Smooth muscle cell (in vitro differentiated cells): ENCODE measurements around the gene CISD3. TPM values are rescaled to one million over a fixed set of nuclear protein-coding genes. Genes with fewer than 3 reads are reported as not detected.
A peak's percentile ranks its signal among the peaks of the same experiment; 100 is the strongest.

Experiments used
- DNase-seq: peaks from one replicate; lab custom pipeline; 2025; ENCODE audit not compliant: unreplicated experiment; lab: John Stamatoyannopoulos, UW
- H2AFZ ChIP-seq: fragments of 200-600 bp; sonication (generic); 2 replicates; pipeline ENCODE4 v1.6.0; 2016; ENCODE audit warnings: antibody characterized with exemption, low read depth, mild to moderate bottlenecking
- H3F3A ChIP-seq: fragments of 200-600 bp; sonication (generic); 2 replicates; pipeline ENCODE4 v1.6.0; 2017; ENCODE audit warnings: antibody characterized with exemption, low read depth
- H3K27ac ChIP-seq: fragments of 200-600 bp; sonication (generic); 2 replicates; pipeline ENCODE4 v1.5.1; 2016; ENCODE audit warnings: low read depth, mild to moderate bottlenecking
- H3K27me3 ChIP-seq: fragments of 200-600 bp; sonication (generic); 2 replicates; pipeline ENCODE4 v1.6.1; 2016; ENCODE audit warnings: low read depth, mild to moderate bottlenecking
- H3K36me3 ChIP-seq: fragments of 200-600 bp; sonication (generic); 2 replicates; pipeline ENCODE4 v1.5.1; 2016; ENCODE audit warnings: low read depth
- H3K4me1 ChIP-seq: fragments of 200-600 bp; sonication (generic); 2 replicates; pipeline ENCODE4 v1.5.1; 2016; ENCODE audit warnings: low read depth
- H3K4me2 ChIP-seq: fragments of 200-600 bp; sonication (generic); 2 replicates; pipeline ENCODE4 v1.6.0; 2016; ENCODE audit warnings: mild to moderate bottlenecking
- H3K4me3 ChIP-seq: fragments of 200-600 bp; sonication (generic); 2 replicates; pipeline ENCODE4 v1.5.1; 2016; ENCODE audit warnings: mild to moderate bottlenecking
- H3K79me2 ChIP-seq: fragments of 200-600 bp; sonication (generic); 2 replicates; pipeline ENCODE4 v1.6.0; 2016; ENCODE audit warnings: low read depth, mild to moderate bottlenecking
- H3K9ac ChIP-seq: fragments of 200-600 bp; sonication (generic); 2 replicates; pipeline ENCODE4 v1.6.0; 2016; ENCODE audit warnings: low read depth
- H3K9me3 ChIP-seq: fragments of 200-600 bp; sonication (generic); replicated peaks from 2 replicates; pipeline ENCODE4 v1.5.1; 2016; ENCODE audit warnings: low read depth
- H4K20me1 ChIP-seq: fragments of 200-600 bp; sonication (generic); 2 replicates; pipeline ENCODE4 v1.6.0; 2016; ENCODE audit warnings: low read depth
- WGBS: methylation state at CpG from one replicate; pipeline ENCODE4 v1.1.7; 2016; ENCODE audit warnings: low lambda C conversion rate; 5-methylcytosine and 5-hydroxymethylcytosine counted together
- polyA plus RNA-seq: library from polyadenylated mRNA; unstranded; fragments of >200 nt; fragmentation: Nextera tagmentation; extraction: Ambion mirVana; gene quantifications from 2 replicates; pipeline ENCODE4 v1.2.1, GENCODE V29; 2016
- total RNA-seq: library from RNA; depleted of rRNA; stranded (reverse); fragments of >200 nt; gene quantifications from 2 replicates; pipeline ENCODE4 v1.2.3, GENCODE V29; 2014
- TF ChIP-seq, protein P1 (sequence below): fragments of 200-600 bp; sonication (generic); IDR thresholded peaks from 2 replicates; pipeline ENCODE4 v1.5.1; 2017; ENCODE audit warnings: borderline replicate concordance, mild to moderate bottlenecking, antibody characterized with exemption; ENCODE audit not compliant: insufficient read depth, poor library complexity, severe bottlenecking

Gene CISD3
- total and polyA plus RNA-seq, 2 experiments from 2014 or later: 1.3 to 15.1 TPM

GRCh38 chr17:38733282-38733981 is 3.3 kb downstream of the CISD3 start:
- H3K27me3 ChIP-seq: no peaks in the 10 kb centered on the region
- H2AFZ ChIP-seq: no peak overlapping the region
- peaks cover 12% of the 10 kb centered on the region for H3F3A ChIP-seq
- TF ChIP-seq, protein P1, sequence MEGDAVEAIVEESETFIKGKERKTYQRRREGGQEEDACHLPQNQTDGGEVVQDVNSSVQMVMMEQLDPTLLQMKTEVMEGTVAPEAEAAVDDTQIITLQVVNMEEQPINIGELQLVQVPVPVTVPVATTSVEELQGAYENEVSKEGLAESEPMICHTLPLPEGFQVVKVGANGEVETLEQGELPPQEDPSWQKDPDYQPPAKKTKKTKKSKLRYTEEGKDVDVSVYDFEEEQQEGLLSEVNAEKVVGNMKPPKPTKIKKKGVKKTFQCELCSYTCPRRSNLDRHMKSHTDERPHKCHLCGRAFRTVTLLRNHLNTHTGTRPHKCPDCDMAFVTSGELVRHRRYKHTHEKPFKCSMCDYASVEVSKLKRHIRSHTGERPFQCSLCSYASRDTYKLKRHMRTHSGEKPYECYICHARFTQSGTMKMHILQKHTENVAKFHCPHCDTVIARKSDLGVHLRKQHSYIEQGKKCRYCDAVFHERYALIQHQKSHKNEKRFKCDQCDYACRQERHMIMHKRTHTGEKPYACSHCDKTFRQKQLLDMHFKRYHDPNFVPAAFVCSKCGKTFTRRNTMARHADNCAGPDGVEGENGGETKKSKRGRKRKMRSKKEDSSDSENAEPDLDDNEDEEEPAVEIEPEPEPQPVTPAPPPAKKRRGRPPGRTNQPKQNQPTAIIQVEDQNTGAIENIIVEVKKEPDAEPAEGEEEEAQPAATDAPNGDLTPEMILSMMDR: no peak
- H3K4me2 ChIP-seq: no peak overlapping the region
- H3K4me1 ChIP-seq: peaks cover 5% of the 10 kb centered on the region
- H3K9me3 ChIP-seq: no peaks in the 10 kb centered on the region
- peaks cover 24% of the 10 kb centered on the region for H4K20me1 ChIP-seq
- no peak overlapping the region for H3K27ac ChIP-seq
- no peak for DNase-seq
- H3K4me3 ChIP-seq: no peak overlapping the region
- no peaks in the 10 kb centered on the region for H3K79me2 ChIP-seq
- no peaks in the 10 kb centered on the region for H3K36me3 ChIP-seq
- 91% methylated on average over 9 of the region's 9 CpGs for WGBS
- H3K9ac ChIP-seq: no peak overlapping the region

- DNase-seq: no peak
- peaks cover 33% of the 10 kb centered on the region for H4K20me1 ChIP-seq
- no peak overlapping the region for H3K4me3 ChIP-seq
- peaks cover 5% of the 10 kb centered on the region for H3K4me1 ChIP-seq
- peaks cover 12% of the 10 kb centered on the region for H3F3A ChIP-seq
- TF ChIP-seq, protein P1: peak; percentile 6
- H2AFZ ChIP-seq: no peak overlapping the region
- H3K9me3 ChIP-seq: no peaks in the 10 kb centered on the region
- H3K79me2 ChIP-seq: no peaks in the 10 kb centered on the region
- H3K9ac ChIP-seq: no peak overlapping the region
- no peak overlapping the region for H3K4me2 ChIP-seq
- no peaks in the 10 kb centered on the region for H3K36me3 ChIP-seq
- H3K27ac ChIP-seq: no peak overlapping the region
- 85% methylated on average over 15 of the region's 15 CpGs for WGBS
- H3K27me3 ChIP-seq: no peaks in the 10 kb centered on the region
Measured at GRCh38 chr17:38733982-38734973, 4.1 kb downstream of the CISD3 start.

- H3K9me3 ChIP-seq: no peaks in the 10 kb centered on the region
- H2AFZ ChIP-seq: no peak overlapping the region
- no peaks in the 10 kb centered on the region for H3K79me2 ChIP-seq
- peak; percentile 27 for DNase-seq
- no peak overlapping the region for H3K4me3 ChIP-seq
- 60% methylated on average over 16 of the region's 23 CpGs for WGBS
- H4K20me1 ChIP-seq: peaks cover 44% of the 10 kb centered on the region
- H3F3A ChIP-seq: peaks cover 11% of the 10 kb centered on the region
- no peak overlapping the region for H3K4me2 ChIP-seq
- no peak overlapping the region for H3K9ac ChIP-seq
- TF ChIP-seq, protein P1: peak; percentile 96
- H3K36me3 ChIP-seq: no peaks in the 10 kb centered on the region
- no peaks in the 10 kb centered on the region for H3K27me3 ChIP-seq
- peaks cover 5% of the 10 kb centered on the region for H3K4me1 ChIP-seq
- H3K27ac ChIP-seq: no peak overlapping the region
Measured at GRCh38 chr17:38735161-38735997, 5.2 kb downstream of the CISD3 start.
